ENCODE measurements around the gene USH1G. TPM values are rescaled to one million over a fixed set of nuclear protein-coding genes. Genes with fewer than 3 reads are reported as not detected.

USH1G gene
- total RNA-seq, 1 donor from 2014 or later = 0.14 TPM

- Mint-ChIP-seq H3K4me1 (ENCODE audit: low read depth, unreplicated experiment) (no peaks in the 10 kb centered on the region), H3K36me3 (ENCODE audit: low read depth, unreplicated experiment) (no peaks in the 10 kb centered on the region), H3K27me3 (ENCODE audit: low read depth, unreplicated experiment) (peaks cover 65% of the 10 kb centered on the region), H3K4me3 (ENCODE audit: unreplicated experiment) (no peak overlapping the region), H3K9me3 (ENCODE audit: unreplicated experiment) (peaks cover 1% of the 10 kb centered on the region), H3K27ac (ENCODE audit: unreplicated experiment) (no peak overlapping the region)
- FAIRE-seq (no peak), DNase-seq (ENCODE audit: low read depth) (no peak)
- H3K27ac ChIP-seq (ENCODE audit: low read depth, low read length) = no peak overlapping the region
- H3K4me1 ChIP-seq (ENCODE audit: insufficient read depth, low read length) = no peaks in the 10 kb centered on the region
- no peak overlapping the region for H3K4me3 ChIP-seq (ENCODE audit: insufficient read depth, low read depth, low read length)
- no peaks in the 10 kb centered on the region for H3K9me3 ChIP-seq (ENCODE audit: insufficient read depth, low read depth, low read length)
- H3K36me3 ChIP-seq (ENCODE audit: insufficient read depth, low read length) = no peaks in the 10 kb centered on the region
- H3K4me2 ChIP-seq (ENCODE audit: low read length) = no peak overlapping the region
- H3K9ac ChIP-seq (ENCODE audit: low read length) = no peak overlapping the region
- no peaks in the 10 kb centered on the region for H3K79me2 ChIP-seq (ENCODE audit: insufficient read depth, low read length)
- no peaks in the 10 kb centered on the region for H4K20me1 ChIP-seq (ENCODE audit: insufficient read depth, low read length)
- H3K27me3 ChIP-seq (ENCODE audit: insufficient read depth, low read length) = peaks cover 13% of the 10 kb centered on the region
- no peak for TF ChIP-seq EZH2 (IDR thresholded peaks at IDR 0.05; ENCODE audit: insufficient read depth, low read length)
- no peak overlapping the region for H2AFZ ChIP-seq (ENCODE audit: low read depth, low read length)
Observed at GRCh38 chr17:74945543-74945942, 22.5 kb upstream of the USH1G start.

DNA sequence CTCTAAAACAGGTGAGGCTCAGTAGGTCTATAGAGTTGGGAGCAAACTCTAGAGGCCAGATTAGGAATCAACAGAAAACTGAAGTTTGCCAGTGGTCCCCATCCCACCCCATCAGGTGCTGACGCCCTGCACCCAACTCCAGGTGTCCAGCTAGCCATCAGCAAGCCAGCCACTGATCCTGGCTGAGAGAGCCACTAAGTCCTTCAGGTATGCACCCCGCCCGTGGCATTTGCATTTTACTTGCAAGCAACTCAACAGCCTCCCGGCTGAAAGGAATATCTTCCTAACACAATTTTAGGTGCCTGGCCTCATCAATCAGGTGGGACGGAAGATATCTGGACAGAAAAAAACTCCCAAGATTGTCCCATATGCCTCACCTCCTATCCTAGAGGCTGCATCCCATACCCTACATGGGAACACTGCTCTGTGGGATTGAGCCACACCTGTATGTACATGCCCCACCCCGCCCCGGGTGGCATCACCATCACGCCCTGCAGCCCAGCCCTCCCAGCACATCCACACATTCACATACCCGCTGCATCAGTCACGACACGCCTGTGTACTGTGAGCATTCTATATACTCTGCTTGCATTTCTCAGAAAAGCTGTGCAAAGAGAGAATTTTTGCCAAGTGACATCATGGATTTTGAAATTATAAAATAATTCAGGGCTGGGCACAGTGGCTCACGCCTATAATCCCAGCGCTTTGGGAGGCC lies 20.9 kb upstream of the USH1G start:
- DNase-seq (ENCODE audit: low read depth) (no peak), FAIRE-seq (no peak)
- Histone ChIP-seq H3K4me3 (ENCODE audit: insufficient read depth, low read depth, low read length) (no peak overlapping the region), H4K20me1 (ENCODE audit: insufficient read depth, low read length) (no peaks in the 10 kb centered on the region), H2AFZ (ENCODE audit: low read depth, low read length) (no peak overlapping the region), H3K4me2 (ENCODE audit: low read length) (no peak overlapping the region), H3K36me3 (ENCODE audit: insufficient read depth, low read length) (no peaks in the 10 kb centered on the region), H3K27ac (ENCODE audit: low read depth, low read length) (no peak overlapping the region), H3K4me1 (ENCODE audit: insufficient read depth, low read length) (no peaks in the 10 kb centered on the region), H3K79me2 (ENCODE audit: insufficient read depth, low read length) (no peaks in the 10 kb centered on the region), H3K27me3 (ENCODE audit: insufficient read depth, low read length) (peaks cover 13% of the 10 kb centered on the region), H3K9ac (ENCODE audit: low read length) (no peak overlapping the region), H3K9me3 (ENCODE audit: insufficient read depth, low read depth, low read length) (no peaks in the 10 kb centered on the region)
- H3K36me3 Mint-ChIP-seq (ENCODE audit: low read depth, unreplicated experiment) = no peaks in the 10 kb centered on the region
- H3K9me3 Mint-ChIP-seq (ENCODE audit: unreplicated experiment) = peaks cover 3% of the 10 kb centered on the region
- no peaks in the 10 kb centered on the region for H3K4me1 Mint-ChIP-seq (ENCODE audit: low read depth, unreplicated experiment)
- no peak overlapping the region for H3K27ac Mint-ChIP-seq (ENCODE audit: unreplicated experiment)
- no peak overlapping the region for H3K4me3 Mint-ChIP-seq (ENCODE audit: unreplicated experiment)
- peaks cover 72% of the 10 kb centered on the region for H3K27me3 Mint-ChIP-seq (ENCODE audit: low read depth, unreplicated experiment)
- TF ChIP-seq, protein P1, sequence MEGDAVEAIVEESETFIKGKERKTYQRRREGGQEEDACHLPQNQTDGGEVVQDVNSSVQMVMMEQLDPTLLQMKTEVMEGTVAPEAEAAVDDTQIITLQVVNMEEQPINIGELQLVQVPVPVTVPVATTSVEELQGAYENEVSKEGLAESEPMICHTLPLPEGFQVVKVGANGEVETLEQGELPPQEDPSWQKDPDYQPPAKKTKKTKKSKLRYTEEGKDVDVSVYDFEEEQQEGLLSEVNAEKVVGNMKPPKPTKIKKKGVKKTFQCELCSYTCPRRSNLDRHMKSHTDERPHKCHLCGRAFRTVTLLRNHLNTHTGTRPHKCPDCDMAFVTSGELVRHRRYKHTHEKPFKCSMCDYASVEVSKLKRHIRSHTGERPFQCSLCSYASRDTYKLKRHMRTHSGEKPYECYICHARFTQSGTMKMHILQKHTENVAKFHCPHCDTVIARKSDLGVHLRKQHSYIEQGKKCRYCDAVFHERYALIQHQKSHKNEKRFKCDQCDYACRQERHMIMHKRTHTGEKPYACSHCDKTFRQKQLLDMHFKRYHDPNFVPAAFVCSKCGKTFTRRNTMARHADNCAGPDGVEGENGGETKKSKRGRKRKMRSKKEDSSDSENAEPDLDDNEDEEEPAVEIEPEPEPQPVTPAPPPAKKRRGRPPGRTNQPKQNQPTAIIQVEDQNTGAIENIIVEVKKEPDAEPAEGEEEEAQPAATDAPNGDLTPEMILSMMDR (IDR thresholded peaks at IDR 0.05; ENCODE audit: insufficient read depth, low read depth, low read length) = no peak
- TF ChIP-seq EZH2 (IDR thresholded peaks at IDR 0.05; ENCODE audit: insufficient read depth, low read length) = no peak

DNA sequence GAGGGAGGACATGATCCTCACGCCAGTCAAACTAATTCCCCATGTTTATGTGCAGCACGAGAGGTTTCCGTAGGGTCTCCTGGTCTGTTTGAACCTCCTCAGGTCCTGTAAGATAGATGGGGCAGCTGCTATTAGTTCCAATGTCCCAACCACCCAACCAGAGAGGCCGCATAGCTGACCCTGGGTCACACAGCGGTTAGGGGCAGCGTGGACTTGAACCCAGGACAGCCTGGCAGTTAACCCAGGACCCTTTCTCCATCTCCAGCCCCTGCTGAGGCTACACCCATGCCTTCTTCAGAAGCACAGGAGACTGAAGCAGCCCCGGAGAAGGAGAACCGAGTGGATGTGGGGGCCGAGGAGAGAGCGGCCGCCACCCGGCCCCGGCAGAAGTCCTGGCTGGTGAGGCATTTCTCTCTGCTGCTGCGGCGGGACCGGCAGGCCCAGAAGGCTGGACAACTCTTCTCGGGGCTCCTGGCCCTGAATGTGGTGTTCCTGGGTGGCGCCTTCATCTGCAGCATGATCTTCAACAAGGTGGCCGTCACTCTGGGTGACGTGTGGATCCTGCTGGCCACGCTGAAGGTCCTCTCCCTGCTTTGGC lies 18.2 kb upstream of the USH1G start:
- Mint-ChIP-seq H3K4me3 (ENCODE audit: unreplicated experiment) (no peak overlapping the region), H3K9me3 (ENCODE audit: unreplicated experiment) (peaks cover 3% of the 10 kb centered on the region), H3K4me1 (ENCODE audit: low read depth, unreplicated experiment) (no peaks in the 10 kb centered on the region), H3K27ac (ENCODE audit: unreplicated experiment) (no peak overlapping the region), H3K27me3 (ENCODE audit: low read depth, unreplicated experiment) (peaks cover 79% of the 10 kb centered on the region), H3K36me3 (ENCODE audit: low read depth, unreplicated experiment) (no peaks in the 10 kb centered on the region)
- DNase-seq (ENCODE audit: low read depth) (no peak), FAIRE-seq (no peak)
- no peak overlapping the region for H3K4me3 ChIP-seq (ENCODE audit: insufficient read depth, low read depth, low read length)
- H3K36me3 ChIP-seq (ENCODE audit: insufficient read depth, low read length) = no peaks in the 10 kb centered on the region
- H3K4me1 ChIP-seq (ENCODE audit: insufficient read depth, low read length) = no peaks in the 10 kb centered on the region
- H3K4me2 ChIP-seq (ENCODE audit: low read length) = no peak overlapping the region
- H3K79me2 ChIP-seq (ENCODE audit: insufficient read depth, low read length) = no peaks in the 10 kb centered on the region
- no peaks in the 10 kb centered on the region for H4K20me1 ChIP-seq (ENCODE audit: insufficient read depth, low read length)
- H3K9ac ChIP-seq (ENCODE audit: low read length) = no peak overlapping the region
- no peak overlapping the region for H3K27ac ChIP-seq (ENCODE audit: low read depth, low read length)
- TF ChIP-seq EZH2 (IDR thresholded peaks at IDR 0.05; ENCODE audit: insufficient read depth, low read length) = no peak
- TF ChIP-seq, protein P1 (IDR thresholded peaks at IDR 0.05; ENCODE audit: insufficient read depth, low read depth, low read length) = no peak
- peaks cover 32% of the 10 kb centered on the region for H3K27me3 ChIP-seq (ENCODE audit: insufficient read depth, low read length)
- H3K9me3 ChIP-seq (ENCODE audit: insufficient read depth, low read depth, low read length) = no peaks in the 10 kb centered on the region
- H2AFZ ChIP-seq (ENCODE audit: low read depth, low read length) = no peak overlapping the region

Data from astrocyte (in vitro differentiated cells and primary cell).